PC-9 (cell line): Measurements from ENCODE around the gene ZFHX3. TPM values are rescaled to one million over a fixed set of nuclear protein-coding genes. Genes with fewer than 3 reads are reported as not detected.

Experiments
- BruUV-seq: library from RNA; stranded (reverse); fragments of 400-500 nt; replicated peaks from 2 replicates; lab custom pipeline; 2021; lab: Mats Ljungman, UMichigan
- CTCF ChIA-PET: fragments of 300-600 bp; sonication (Branson Sonifier 250); formaldehyde crosslinking; loops from one replicate; lab custom pipeline; 2022; ENCODE audit warnings: antibody characterized with exemption; lab: Charles Lee
- POLR2A ChIA-PET: fragments of 300-600 bp; sonication (Branson Sonifier 250); formaldehyde crosslinking; loops from one replicate; lab custom pipeline; 2022; ENCODE audit warnings: antibody characterized with exemption; ENCODE audit not compliant: unreplicated experiment; lab: Charles Lee
- DNase-seq, 2 experiments: peaks; one replicate each; pipeline versions ENCODE4 v3.0.0 to v3.0.0-alpha.2; 2015 to 2022; ENCODE audit warnings: mixed read lengths in 1 of 2
- H2AFZ ChIP-seq: fragments of 200-600 bp; sonication (generic); 2 replicates; pipeline ENCODE4 v1.8.1; 2017; ENCODE audit warnings: antibody characterized with exemption
- H3F3A ChIP-seq: fragments of 200-600 bp; sonication (generic); 2 replicates; pipeline ENCODE4 v1.8.1; 2017; ENCODE audit warnings: antibody characterized with exemption, mild to moderate bottlenecking, low read depth; ENCODE audit not compliant: insufficient read depth
- H3K27ac ChIP-seq: fragments of 200-600 bp; sonication (generic); 2 replicates; pipeline ENCODE4 v1.6.1; 2016; ENCODE audit warnings: mixed run types
- H3K27me3 ChIP-seq: fragments of 200-600 bp; sonication (generic); 2 replicates; pipeline ENCODE4 v1.6.1; 2016; ENCODE audit warnings: low read depth, mixed run types; ENCODE audit not compliant: insufficient read depth
- H3K36me3 ChIP-seq: fragments of 200-600 bp; sonication (generic); 2 replicates; pipeline ENCODE4 v1.6.1; 2016; ENCODE audit warnings: low read depth, mixed run types
- H3K4me1 ChIP-seq: fragments of 200-600 bp; sonication (generic); replicated peaks from 2 replicates; pipeline ENCODE4 v1.6.1; 2016; ENCODE audit warnings: mixed run types; ENCODE audit not compliant: insufficient read depth
- H3K4me2 ChIP-seq: fragments of 200-600 bp; sonication (generic); 2 replicates; pipeline ENCODE4 v1.6.1; 2017; ENCODE audit warnings: mixed run types
- H3K4me3 ChIP-seq: fragments of 200-600 bp; sonication (generic); 2 replicates; pipeline ENCODE4 v1.6.1; 2016; ENCODE audit warnings: mixed run types
- H3K79me2 ChIP-seq: fragments of 200-600 bp; sonication (generic); 2 replicates; pipeline ENCODE4 v1.6.1; 2017; ENCODE audit warnings: low read depth, mixed run types
- H3K9me2 ChIP-seq: fragments of 200-600 bp; sonication (generic); 2 replicates; pipeline ENCODE4 v1.8.1; 2017; ENCODE audit warnings: mild to moderate bottlenecking; ENCODE audit not compliant: insufficient read depth
- H3K9me3 ChIP-seq: fragments of 200-600 bp; sonication (generic); 2 replicates; pipeline ENCODE4 v1.8.1; 2016; ENCODE audit warnings: low read depth; ENCODE audit not compliant: insufficient read depth
- H4K20me1 ChIP-seq: fragments of 200-600 bp; sonication (generic); 2 replicates; pipeline ENCODE4 v1.8.1; 2017; ENCODE audit not compliant: insufficient read depth
- EZH2 ChIP-seq: fragments of 200-600 bp; sonication (generic); IDR thresholded peaks from 2 replicates; pipeline ENCODE4 v1.8.0; 2017; ENCODE audit warnings: antibody characterized with exemption, low read depth
- intact Hi-C: fragments of 100-400 bp; cut with micrococcal nuclease; formaldehyde crosslinking; loops from one replicate; pipeline ENCODE4 v1.10.0; 2022; ENCODE audit not compliant: unreplicated experiment
- total RNA-seq: library from RNA; stranded (reverse); gene quantifications from 2 replicates; pipeline ENCODE4 v1.2.3, GENCODE V29; 2021
- TF ChIP-seq, protein P1 (sequence below): fragments of 200-600 bp; sonication (generic); conservative IDR thresholded peaks from 2 replicates; pipeline ENCODE4 v1.6.1; 2017; ENCODE audit warnings: mixed run types, antibody characterized with exemption, mild to moderate bottlenecking, moderate library complexity

ZFHX3 gene
- total RNA-seq, 1 experiment from 2014 or later: 23.1 TPM

DNA sequence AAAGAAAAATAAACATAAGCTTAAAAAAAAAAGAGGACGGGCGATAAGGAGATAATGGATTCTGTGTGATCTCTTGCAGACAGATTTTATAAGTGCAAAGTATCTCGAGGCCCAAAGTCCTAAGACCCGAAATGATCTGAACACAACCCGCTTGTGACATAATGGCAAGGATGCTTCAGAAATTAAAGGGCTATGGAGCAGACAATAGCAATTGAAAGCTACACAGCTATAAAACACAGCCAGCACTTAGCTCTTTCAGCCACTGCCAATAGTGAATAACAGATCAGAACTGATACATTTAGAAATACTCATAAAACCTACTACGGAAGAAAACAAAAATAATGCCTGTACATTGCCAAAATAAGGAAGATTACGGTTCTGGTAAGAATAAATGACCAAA is 117.5 kb downstream of the ZFHX3 start:
- Histone ChIP-seq H3K27me3 (no peaks in the 10 kb centered on the region), H3F3A (peaks cover 28% of the 10 kb centered on the region; the same call in 1 of the 2 replicates), H3K4me1 (peaks cover 35% of the 10 kb centered on the region), H3K9me2 (no peaks in the 10 kb centered on the region), H3K4me3 (no peak overlapping the region), H3K79me2 (peaks cover 56% of the 10 kb centered on the region), H2AFZ (no peak overlapping the region), H3K27ac (no peak overlapping the region), H4K20me1 (peaks cover 6% of the 10 kb centered on the region), H3K36me3 (no peaks in the 10 kb centered on the region), H3K4me2 (no peak overlapping the region), H3K9me3 (no peaks in the 10 kb centered on the region)
- no TSS peak for BruUV-seq
- POLR2A ChIA-PET: no interaction called here
- DNase-seq: no peak
- intact Hi-C loops: no loop called here
- CTCF ChIA-PET: no interaction called here
- TF ChIP-seq, protein P1, sequence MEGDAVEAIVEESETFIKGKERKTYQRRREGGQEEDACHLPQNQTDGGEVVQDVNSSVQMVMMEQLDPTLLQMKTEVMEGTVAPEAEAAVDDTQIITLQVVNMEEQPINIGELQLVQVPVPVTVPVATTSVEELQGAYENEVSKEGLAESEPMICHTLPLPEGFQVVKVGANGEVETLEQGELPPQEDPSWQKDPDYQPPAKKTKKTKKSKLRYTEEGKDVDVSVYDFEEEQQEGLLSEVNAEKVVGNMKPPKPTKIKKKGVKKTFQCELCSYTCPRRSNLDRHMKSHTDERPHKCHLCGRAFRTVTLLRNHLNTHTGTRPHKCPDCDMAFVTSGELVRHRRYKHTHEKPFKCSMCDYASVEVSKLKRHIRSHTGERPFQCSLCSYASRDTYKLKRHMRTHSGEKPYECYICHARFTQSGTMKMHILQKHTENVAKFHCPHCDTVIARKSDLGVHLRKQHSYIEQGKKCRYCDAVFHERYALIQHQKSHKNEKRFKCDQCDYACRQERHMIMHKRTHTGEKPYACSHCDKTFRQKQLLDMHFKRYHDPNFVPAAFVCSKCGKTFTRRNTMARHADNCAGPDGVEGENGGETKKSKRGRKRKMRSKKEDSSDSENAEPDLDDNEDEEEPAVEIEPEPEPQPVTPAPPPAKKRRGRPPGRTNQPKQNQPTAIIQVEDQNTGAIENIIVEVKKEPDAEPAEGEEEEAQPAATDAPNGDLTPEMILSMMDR: no peak
- TF ChIP-seq EZH2: no peak

DNA sequence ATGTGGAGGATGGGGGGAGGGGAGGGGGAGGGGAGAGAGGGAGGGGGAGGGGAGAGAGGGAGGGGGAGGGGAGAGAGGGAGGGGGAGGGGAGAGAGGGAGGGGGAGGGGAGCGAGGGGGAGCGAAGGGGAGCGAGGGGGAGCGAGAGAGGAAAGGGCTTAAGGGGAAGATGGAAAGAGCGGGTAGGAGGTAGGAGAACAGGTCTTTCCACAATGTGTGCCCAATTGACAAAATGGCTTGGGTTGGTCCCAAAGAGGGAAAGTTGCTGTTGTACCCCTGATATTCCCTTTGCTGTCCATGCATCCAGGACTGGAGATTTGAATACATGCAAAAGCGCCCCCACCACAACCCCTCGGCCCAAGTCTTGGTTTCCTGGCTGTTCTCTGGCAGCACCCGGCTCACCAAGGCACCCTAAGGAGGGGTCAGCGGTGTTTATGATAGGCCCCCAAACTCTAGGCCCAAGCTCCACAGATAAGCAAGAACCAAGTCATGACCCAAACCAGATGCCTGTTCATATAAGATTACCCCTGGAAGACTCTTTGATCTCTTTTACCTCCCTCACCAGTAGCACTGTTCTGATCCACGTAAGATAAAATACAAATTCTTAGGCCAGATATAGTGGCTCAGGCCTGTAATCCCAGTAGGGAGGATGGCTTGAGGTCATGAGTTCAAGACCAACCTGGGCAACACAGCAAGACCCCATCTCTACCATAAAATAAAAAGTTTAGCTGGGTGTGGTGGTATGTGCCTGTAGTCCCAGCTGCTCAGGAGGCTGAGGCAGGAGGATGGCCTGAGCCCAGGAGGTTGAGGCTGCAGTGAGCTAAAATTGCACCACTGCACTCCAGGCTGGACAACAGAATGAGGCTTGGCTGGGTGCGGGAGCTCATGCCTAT is 119.6 kb downstream of the ZFHX3 start:
- H2AFZ ChIP-seq: no peak overlapping the region
- no peak for TF ChIP-seq EZH2
- TF ChIP-seq, protein P1: no peak
- peak overlapping the region; percentile 78 for H3K27ac ChIP-seq
- DNase-seq: peak in 1 of 2 experiments; percentile 69
- no peaks in the 10 kb centered on the region for H3K27me3 ChIP-seq
- intact Hi-C loops: loop anchor here (5.0 kb wide), 1 partner anchor 119 kb away; the partner anchor contains the start of gene ZFHX3
- POLR2A ChIA-PET: no interaction called here
- H3K36me3 ChIP-seq: no peaks in the 10 kb centered on the region
- H3K79me2 ChIP-seq: peaks cover 64% of the 10 kb centered on the region
- peaks cover 6% of the 10 kb centered on the region for H4K20me1 ChIP-seq
- CTCF ChIA-PET: no interaction called here
- H3F3A ChIP-seq: peaks cover 28% of the 10 kb centered on the region; the same call in 1 of the 2 replicates
- no TSS peak for BruUV-seq
- peak overlapping the region; percentile 78 for H3K4me2 ChIP-seq
- H3K4me3 ChIP-seq: no peak overlapping the region
- peaks cover 35% of the 10 kb centered on the region for H3K4me1 ChIP-seq
- no peaks in the 10 kb centered on the region for H3K9me3 ChIP-seq
- no peaks in the 10 kb centered on the region for H3K9me2 ChIP-seq

DNA sequence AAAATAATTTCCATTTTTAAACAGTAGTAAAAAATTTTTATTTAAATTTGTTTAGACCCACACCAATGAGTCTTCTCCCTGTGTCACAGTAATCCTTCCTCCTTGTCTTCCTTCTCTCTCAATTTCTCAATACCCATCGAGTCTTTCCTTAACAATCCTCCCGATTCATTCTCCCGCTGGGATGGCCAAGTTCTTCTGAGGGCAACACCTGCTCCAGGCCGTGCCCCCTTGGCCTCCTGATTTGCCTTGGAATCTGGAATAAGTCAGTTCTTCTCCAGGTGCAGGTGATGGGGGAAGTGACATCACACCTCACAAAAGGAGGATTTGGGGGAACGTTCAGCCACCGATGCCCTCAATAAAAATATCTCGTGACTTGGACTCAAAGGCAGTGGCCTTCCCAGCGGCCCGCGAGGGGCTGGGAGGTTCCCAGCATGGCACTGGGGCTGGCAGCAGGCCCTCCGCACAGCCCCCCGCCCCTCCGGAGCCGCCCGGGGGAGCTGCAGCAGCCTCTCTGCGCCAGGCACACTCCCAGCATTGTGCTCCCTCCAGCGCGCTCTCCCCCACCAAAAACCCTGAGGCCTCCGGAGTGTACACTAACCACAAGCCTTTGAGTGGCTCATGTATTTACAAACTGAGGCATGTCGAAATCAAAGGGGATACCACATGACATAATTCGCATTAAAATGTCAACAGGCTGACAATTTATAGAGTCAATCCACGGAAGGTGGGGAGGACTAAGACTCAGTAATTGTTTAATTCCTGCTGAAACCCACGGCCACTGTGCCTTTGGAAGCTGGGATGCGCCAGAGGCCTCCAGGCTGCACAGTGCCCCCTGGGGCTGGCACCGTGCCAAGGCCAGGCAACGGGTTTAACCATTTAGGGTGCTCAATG is 120.5 kb downstream of the ZFHX3 start:
- intact Hi-C loops: loop anchor here (1.0 to 5.0 kb wide), 3 partner anchors 50 to 120 kb away; partner anchors contain the start of gene ZFHX3
- Histone ChIP-seq H3K27ac (peak overlapping the region; percentile 78), H3K4me3 (peak overlapping the region; percentile 53; the same call in 1 of the 2 replicates), H3K27me3 (no peaks in the 10 kb centered on the region), H3F3A (peaks cover 28% of the 10 kb centered on the region; the same call in 1 of the 2 replicates), H4K20me1 (peaks cover 6% of the 10 kb centered on the region), H2AFZ (no peak overlapping the region), H3K79me2 (peaks cover 60% of the 10 kb centered on the region), H3K4me1 (peaks cover 35% of the 10 kb centered on the region), H3K9me2 (no peaks in the 10 kb centered on the region), H3K4me2 (peak overlapping the region; percentile 78), H3K9me3 (no peaks in the 10 kb centered on the region), H3K36me3 (no peaks in the 10 kb centered on the region)
- CTCF ChIA-PET: no interaction called here
- DNase-seq: peak; percentile 77 to 97
- no peak for TF ChIP-seq EZH2
- TF ChIP-seq, protein P1: no peak
- BruUV-seq: TSS peak; percentile 15
- POLR2A ChIA-PET: no interaction called here
